GM19455 (cell line): Measurements from ENCODE around the gene CINP.
A peak's percentile ranks its signal among the peaks of the same experiment; 100 is the strongest.
"Not testable (repeated sequence)": the region's sequence is repeated elsewhere in the genome, so short reads cannot be mapped to it uniquely, and the experiment has no call there.

Source experiments
- ATAC-seq: cut with Tn5 transposase; IDR thresholded peaks from one replicate; pipeline ENCODE4 v1.9.1; 2021; ENCODE audit not compliant: unreplicated experiment

Gene CINP

DNA sequence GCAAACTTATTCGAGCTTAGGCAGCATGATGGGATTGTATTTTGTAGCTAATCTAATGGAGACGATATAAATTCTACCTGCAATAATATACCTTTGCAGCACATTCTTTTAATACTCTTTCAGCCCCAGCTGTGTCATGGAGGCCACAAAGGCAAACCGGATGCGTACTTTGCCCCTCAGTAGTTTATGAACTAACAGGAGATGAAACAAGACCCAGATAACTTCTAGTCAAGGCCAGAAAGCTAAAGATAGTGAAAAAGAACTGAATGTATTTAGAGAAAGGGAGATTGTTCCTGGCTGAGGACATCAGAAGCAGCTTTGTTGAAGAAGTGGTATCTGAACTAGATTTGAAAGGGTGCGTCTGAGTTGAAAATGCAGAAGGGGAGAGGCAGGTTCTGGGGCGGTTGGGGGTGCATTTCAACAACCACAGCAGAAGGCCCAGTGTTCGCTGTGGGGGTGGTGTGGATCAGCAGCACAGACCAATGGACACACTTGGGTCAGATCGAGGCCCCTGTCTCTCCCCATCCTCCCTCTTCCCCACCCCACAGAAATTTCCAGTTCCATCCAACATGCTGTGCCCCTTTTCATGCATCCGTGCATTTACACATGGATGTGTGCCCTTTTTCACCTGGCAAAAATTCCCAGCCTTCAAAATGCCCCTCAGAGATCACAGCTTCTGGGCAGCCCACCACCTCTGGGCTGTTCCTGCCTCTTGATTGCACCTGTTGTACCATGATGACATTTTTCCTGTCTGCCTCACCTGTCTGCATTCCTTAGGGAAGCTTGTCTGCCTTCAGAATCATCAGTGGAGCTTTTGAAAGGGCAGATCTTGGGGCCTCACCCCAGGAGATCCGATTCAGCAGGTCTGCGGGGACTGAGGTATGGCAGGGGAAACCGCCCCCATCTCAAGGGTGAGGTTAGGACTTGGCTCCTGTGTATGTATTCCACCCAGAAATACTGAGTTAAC, 41.0 kb downstream of the CINP start:
- no peak for ATAC-seq

DNA sequence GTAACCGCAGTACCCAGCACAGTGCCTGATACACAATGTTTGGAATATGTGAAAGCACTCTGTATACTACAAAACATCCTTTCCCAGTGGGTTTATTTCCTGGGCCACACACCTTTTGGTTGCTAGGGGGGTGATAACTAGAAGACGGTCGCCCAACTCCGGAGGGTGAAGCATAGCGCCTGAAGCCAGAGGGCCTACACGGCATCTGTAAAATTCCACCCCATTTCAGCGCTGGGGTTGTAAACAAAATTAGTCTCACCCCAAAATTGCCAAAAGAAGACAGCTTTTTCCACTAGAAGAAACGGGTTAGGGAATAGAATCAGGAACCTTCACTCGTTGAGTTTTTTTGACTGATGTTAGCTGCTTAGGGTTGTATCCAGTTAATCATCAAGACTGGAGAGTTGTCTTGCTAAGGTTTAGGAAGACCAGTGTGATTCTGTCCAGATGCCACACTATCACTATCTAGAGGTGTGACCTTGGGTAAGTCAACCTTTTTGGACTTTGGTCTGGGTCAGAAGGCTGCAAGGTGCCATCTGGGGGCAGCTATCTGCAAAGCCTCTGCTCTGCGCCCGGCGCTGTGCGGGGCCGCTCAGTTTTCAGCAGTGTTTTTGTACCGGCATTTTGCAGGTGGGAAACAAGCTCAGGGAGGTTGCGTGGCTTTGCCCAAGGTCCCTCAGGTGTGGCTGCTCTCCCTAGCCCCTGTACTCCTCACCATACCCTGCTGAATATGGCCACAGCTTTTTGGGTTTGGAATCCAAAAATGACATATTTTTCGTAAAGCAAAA, 41.8 kb downstream of the CINP start:
- no peak for ATAC-seq

DNA sequence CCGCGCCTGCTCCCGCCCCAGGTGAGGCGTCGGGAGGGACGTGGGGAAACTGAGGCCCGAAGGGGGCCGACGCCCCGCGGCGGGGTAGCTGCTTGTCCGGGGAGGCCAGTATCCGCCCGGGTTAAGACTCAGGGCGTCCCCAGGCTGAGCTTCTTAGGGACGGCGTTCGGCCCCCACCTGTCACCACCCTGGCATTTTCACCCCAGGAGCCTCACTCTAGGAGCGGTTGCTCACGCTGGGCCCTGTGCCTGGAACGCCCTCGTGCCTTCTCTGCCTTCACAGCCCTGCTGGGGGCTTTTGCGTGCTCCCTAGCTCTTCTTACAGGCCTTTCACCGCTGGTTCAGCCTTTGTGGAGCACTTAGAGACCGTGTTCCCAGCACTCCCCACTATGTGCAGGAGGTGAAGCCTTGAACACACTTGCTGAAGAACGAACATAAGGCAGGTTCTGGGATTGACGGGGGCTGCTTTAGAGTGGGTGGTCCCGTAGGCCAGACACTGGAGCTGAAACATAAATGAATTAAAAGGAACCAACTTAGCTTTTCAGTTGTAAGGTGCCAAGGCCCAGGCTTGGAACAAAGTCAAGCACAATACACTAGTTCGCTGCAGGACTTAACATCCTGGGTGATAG, 42.5 kb downstream of the CINP start:
- peak; percentile 29 for ATAC-seq

DNA sequence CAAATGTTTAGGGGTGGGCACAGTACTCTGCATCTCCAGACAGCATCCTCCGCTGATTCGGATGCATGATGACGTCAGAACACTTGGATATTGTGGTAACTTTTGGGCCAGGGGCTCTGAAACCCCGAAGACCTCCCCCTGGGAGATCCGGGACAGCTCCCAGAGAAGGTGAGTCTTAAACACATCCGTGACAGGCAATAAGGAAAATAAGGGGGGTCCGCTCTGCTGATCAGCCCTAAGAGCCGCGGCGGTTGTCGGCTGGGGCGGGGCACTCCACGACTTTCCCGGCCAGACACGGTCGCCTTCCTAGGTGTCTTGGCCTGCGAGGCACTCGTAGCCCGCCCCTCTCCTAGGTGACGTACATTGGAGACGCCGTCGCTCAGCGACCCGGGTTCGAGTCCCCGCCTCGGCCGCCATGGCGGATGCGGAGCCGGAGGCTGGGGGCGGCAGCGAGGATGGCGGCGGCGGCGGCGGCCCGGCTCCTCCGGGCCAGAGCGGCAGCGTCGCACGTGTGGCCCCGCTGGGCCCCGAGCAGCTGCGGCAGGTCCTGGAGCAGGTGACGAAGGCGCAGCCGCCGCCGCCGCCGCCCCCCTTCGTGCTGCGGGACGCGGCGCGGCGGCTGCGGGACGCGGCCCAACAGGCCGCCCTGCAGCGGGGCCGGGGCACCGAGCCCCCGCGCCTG, 43.2 kb downstream of the CINP start, which contains the start of gene ZNF839:
Gene ZNF839 (plus strand): TSS at position 396 of the 682 bp plus-strand sequence. CDS start 20 bp downstream, at position 416.
- ATAC-seq = peak; percentile 54

DNA sequence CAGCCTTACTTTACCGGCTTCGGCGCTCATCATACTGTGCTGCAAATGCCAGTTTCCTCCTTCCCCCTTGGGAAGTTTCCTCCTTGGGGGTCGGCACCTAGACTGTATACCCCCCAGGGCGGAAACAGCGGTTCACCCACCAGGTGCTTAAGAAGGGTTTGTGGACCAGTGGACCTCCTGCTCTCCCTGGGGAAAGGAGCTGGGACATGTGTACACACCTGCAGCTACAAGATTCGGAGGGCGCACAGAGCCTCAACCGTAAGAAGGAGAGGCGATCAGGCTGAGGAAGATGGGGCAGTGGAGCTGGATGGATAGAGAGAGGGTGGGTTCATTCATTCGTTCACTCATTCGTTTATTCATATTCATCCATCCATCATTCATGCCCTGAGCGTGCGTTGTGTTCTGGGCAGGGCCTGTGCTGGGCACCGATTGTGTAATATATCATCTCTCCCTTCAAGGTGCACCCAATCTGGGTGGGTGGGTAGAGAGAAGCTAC, 43.9 kb downstream of the CINP start:
- ATAC-seq = no peak

DNA sequence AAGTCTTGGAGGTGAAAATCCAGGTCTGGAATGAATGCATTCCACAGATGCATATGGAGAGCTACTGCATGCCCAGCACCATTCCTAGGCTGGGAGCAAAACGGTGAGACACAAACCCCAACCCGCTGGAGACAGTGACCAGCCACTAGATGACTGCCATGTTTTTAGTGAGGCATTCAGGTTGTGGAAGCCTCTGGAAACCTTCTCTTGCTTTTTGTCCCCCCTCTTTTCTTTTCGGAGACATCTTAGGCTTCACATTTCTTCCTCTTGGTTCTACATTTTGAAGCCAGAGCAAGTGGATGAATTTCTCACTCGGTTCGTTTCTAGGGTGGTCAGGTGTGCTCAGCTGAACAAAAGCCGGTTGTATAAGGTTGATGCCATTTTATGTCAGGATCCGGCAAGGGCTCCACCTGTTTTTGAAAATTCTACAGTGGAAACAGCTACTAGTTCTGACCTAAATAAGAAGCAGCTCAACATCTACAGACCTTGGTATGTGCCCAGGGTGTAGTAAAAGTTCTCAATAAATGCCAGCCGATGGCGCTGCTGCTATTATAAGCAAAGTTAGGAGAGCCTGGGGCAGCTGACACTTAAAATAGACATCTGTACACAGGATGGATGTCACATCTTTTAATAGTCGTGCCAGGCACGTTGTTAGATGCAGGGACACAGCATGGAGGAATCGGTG, 45.0 kb downstream of the CINP start:
- ATAC-seq = no peak

DNA sequence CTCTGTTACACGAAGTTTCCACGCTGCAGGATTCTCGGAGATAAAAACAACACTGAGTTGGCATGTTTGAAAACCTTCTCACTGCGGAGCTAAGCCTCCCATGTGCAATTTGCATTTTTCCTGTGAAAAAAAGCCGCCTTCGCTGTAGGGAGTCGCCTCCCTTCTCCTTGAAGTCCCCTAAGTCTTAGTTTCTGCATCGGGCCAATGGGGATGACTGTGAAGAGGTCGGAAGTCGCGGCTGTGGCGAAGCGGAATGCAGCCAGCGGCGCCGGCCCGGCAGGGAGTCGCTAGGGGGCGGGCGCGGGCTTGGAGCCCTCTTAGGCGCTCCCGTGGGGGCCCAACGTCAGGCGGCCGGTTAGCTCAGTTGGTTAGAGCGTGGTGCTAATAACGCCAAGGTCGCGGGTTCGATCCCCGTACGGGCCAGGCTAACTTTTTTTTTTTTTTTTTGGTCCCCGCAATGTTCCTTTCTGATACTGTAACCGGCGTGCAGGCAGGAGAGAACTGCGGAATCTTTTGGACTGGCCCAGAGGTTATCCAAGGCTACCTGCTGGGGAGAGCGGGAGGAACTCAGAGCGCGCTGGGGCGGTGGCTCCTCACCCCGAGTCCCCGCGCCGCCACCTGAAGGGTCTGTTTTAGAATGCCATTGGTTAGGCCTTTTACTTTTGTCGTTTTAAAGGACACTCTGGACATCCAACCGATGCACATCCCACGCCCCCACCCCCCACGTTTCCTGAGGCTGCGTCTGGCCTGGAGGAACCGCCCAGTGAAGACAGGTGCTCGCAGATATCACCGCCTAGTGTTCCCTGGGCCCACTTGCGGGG, 45.7 kb downstream of the CINP start:
- peak; percentile 38 for ATAC-seq

DNA sequence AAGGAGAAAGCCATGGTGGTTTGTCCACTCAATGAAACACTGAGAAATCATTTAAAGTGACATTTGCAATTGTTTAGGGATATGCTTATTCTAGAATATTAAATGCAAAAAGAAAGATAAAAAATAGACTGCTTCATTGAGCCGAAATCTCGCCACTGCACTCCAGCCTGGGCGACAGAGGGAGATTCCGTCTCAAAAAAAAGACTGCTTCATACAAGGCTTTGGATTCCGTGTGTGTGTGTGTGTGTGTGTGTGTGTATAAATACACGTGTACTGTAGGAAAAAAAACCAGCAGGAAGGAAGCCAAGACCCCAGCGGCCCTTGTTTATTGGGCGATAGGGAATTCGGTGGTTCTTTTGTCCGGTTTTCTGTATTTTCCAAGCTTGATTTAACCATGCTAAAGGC, 46.4 kb downstream of the CINP start:
- ATAC-seq = no peak

DNA sequence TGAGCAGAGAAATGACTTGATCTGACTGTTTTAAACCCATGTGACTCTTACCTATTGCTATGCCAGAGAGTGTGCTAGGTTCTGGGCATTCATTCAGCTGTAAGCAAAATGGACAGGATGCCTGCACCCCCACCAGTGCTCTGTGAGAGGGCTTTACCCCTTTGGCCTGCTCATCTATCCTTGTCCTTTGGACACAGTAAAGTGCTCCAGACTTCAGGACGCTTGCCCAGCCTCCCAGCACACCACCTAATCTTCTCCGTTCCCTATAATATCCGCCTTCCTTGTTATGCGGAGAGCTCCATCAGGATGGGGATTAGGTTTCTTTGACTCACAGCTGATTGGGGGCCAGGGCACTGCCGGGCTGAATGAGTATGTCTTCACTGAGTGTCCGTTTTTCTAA, 47.6 kb downstream of the CINP start:
- ATAC-seq = no peak

DNA sequence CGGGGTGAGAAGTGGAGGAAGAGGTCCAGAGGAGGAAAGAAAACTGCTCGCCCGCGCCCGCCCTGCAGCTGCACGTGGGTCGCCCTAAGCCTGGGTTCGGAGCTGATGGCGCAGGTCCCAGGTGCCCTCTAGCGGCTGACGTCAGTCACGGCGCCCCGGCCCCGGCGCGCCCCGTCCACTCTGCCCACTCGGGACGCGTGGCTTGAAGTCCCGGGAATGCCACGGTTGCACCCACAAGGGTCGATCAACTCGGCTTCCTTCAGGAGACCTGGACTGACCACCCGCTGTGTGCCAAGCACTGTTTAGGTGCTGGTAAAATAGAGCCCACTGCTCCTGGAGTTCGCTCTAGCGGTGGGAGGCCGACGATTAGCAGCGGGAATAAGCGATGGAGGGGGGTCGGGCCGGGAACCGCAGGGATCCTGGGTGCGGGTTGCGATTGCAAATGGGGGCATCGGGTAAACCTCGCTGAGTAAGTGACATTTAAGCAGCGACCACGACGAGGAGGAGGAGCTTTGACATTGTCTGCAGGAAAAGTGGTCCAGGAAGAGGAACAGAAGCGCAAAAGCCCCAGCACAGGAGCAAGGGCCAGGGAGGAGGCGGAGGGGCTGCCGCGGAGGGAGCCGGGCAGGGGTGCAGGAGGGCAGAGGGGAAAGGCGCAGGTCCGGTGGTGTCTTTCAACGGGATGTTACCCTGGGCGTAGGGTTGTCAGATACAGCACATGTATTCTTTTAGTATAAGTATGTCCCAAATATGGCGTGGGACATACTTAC, 48.3 kb downstream of the CINP start:
- ATAC-seq = peak; percentile 52

DNA sequence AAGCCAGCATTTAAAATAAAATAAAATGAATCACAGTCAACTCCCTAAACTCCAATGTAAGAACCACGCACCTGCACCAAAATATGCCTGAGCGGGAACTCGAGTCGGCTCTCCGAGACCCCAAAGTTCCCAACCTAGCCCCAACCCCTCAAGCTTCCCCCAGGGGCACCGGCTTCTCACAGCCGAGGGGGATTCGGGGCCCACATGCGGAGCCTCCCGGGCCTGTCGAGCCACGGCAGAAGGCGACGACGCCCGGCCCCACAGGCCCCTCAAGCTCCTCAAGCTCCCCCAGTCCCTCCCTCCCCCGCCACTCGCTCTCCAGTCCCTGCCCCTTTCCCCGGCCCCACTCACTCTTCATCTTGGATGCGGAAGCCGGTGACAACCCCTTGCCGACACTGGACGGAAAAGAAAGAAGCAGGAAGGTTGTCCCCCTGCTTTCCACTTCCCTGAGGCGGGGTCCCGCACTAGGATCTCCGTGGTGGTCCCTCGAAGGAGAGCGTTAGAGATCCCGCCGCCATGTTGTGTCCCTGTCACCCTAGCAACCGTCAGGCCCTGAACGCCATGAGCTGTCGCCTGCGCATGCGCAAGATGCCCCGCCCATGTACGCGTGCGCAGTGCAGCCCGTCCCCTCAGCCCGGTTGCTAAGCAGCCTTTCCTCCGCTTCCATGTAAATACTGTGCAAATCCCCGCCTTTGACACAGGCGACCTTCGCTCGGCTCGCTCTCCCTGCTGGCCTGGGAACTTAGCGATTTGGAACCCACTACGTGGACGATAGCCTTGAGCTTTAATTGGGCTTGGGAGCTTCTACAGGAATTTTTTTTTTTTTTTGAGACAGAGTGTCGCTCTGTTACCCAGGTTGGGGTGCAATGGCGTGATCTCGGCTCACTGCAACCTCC, 57.8 kb downstream of the CINP start, which contains the start of gene MOK:
Gene MOK (minus strand): TSS at position 554 of the 896 bp plus-strand sequence. CDS start 196 bp downstream, at position 358.
- peak; percentile 90 for ATAC-seq

DNA sequence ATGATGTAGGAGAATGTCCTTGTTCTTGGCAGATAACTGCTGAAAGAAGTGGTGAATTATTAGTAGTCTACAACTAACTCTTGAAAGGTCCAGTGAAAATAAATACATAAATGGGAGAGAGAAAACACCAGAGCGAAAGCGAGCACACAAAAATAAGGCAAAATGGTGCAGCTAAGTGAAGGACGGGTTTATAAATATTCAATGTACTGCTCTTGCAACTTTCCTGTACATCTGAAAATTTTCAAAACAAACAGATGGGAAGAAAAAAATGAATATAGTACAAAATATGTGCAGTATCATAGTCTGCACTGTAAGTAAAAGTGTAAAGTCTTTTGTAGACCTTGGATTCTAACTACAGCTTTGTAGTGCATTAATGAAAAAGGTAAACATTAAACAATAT, 59.0 kb downstream of the CINP start:
- no peak for ATAC-seq

DNA sequence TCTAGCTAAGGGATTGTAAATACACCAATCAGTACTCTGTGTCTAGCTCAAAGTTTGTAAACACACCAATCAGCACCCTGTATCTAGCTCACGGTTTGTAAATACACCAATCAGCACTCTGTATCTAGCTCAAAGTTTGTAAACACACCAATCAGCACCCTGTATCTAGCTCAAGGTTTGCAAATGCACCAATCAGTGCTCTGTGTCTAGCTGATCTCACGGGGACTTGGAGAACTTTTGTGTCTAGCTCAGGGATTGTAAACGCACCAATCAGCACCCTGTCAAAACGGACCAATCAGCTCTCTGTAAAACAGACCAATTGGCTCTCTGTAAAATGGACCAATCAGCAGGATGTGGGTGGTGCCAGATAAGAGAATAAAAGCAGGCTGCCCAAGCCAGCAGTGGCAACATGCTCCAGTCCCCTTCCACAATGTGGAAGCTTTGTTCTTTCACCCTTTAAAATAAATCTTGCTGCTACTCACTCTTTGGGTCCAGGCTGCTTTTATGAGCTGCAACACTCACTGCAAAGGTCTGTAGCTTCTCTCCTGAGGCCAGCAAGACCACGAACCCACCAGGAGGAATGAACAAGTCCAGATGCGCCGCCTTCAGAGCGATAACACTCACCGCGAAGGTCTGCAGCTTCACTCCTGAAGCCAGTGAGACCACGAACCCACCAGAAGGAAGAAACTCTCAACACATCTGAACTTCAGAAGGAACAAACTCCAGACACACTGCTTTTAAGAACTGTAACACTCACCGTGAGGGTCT, 64.2 kb downstream of the CINP start:
- ATAC-seq = not testable (repeated sequence)
